Prostate gland (tissue), 2 donors: ENCODE results near the gene ACOXL.

ENCODE experiments used
- CTCF ChIP-seq, 4 experiments: fragments of 200-600 bp in 2 of 4; fragments of 450-650 bp in 2 of 4; sonication (generic) in 2 of 4; IDR thresholded peaks; 1 replicate in 3 of 4; 2 replicates in 1 of 4; pipeline ENCODE4 v1.5.1; 2016 to 2019; ENCODE audit warnings: antibody characterized with exemption in 4 of 4, mild to moderate bottlenecking in 2 of 4, moderate library complexity in 2 of 4
- POLR2AphosphoS5 ChIP-seq: sonication (generic); formaldehyde crosslinking; IDR thresholded peaks from one replicate; pipeline ENCODE4 v1.6.1; 2017; ENCODE audit warnings: antibody characterized with exemption

DNA sequence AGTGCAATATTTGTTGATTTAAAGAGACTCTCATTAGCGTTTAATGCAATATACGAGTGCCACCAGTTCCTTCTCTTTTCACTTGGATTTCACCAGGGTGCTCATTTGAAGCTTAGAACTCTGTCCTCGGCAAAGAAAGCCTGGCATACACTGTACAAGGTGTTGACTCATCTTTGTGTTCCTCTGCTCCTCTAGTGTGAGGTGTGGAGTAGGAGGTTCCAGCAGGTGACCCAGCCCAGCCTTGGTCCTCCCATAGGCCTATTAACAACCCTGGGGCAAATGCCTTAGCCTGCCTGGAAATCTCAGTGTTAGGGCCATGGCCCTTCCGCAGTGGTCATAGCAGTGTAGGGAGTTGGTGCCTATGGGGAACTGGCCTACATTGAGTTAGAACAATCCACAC is 408.4 kb downstream of the ACOXL start:
- TF ChIP-seq CTCF (IDR thresholded peaks at IDR 0.05), result no peak
- no peak for TF ChIP-seq POLR2AphosphoS5
